Measurements from ENCODE around the gene NCEH1.

NCEH1 gene

GRCh38 chr3:172690936-172691335 is 19.9 kb downstream of the NCEH1 start:
- TF ChIP-seq CTCF (IDR thresholded peaks at IDR 0.05; ENCODE audit: poor library complexity, severe bottlenecking), result no peak
- no peaks in the 10 kb centered on the region for H3K36me3 ChIP-seq (ENCODE audit: low read depth)
- H3K27ac ChIP-seq (ENCODE audit: poor library complexity, severe bottlenecking), result no peak overlapping the region
- H3K4me3 ChIP-seq (ENCODE audit: severe bottlenecking), result no peak overlapping the region
- H3K4me1 ChIP-seq (ENCODE audit: insufficient read depth, poor library complexity, severe bottlenecking), result peaks cover 15% of the 10 kb centered on the region
- no peaks in the 10 kb centered on the region for H3K27me3 ChIP-seq (ENCODE audit: insufficient read depth, poor library complexity, severe bottlenecking)
- DNase-seq (ENCODE audit: low spot score) (no peak), ATAC-seq (ENCODE audit: low read depth) (no peak)
- no peaks in the 10 kb centered on the region for H3K9me3 ChIP-seq (ENCODE audit: severe bottlenecking)

DNA sequence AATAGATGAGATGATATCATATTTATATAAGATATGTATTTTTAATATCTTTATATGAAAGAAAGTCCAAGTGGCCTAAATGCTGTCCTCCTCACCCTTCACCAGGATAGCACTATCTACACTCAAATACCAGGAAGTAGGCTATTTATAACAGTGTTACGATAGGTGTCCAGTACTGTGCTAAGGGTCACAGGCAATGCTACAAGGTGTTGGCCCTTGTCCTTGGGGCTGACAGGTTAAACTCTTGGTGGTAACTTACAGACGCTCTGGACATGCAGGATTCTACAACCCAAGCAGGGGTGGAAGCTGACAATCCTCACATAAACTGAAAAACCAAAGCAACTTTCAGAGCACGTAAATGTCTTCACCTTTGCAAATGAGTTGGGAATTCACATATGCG is 22.3 kb downstream of the NCEH1 start:
- Histone ChIP-seq H3K4me1 (ENCODE audit: insufficient read depth, poor library complexity, severe bottlenecking) (peaks cover 32% of the 10 kb centered on the region), H3K9me3 (ENCODE audit: severe bottlenecking) (no peaks in the 10 kb centered on the region), H3K27me3 (ENCODE audit: insufficient read depth, poor library complexity, severe bottlenecking) (no peaks in the 10 kb centered on the region), H3K4me3 (ENCODE audit: severe bottlenecking) (no peak overlapping the region), H3K36me3 (ENCODE audit: low read depth) (no peaks in the 10 kb centered on the region), H3K27ac (ENCODE audit: poor library complexity, severe bottlenecking) (no peak overlapping the region)
- TF ChIP-seq CTCF (IDR thresholded peaks at IDR 0.05; ENCODE audit: poor library complexity, severe bottlenecking), result no peak
- ATAC-seq (ENCODE audit: low read depth) (no peak), DNase-seq (ENCODE audit: low spot score) (no peak)

GRCh38 chr3:172687501-172687900 is 23.4 kb downstream of the NCEH1 start:
- Histone ChIP-seq H3K9me3 (ENCODE audit: severe bottlenecking) (no peaks in the 10 kb centered on the region), H3K27me3 (ENCODE audit: insufficient read depth, poor library complexity, severe bottlenecking) (no peaks in the 10 kb centered on the region), H3K36me3 (ENCODE audit: low read depth) (no peaks in the 10 kb centered on the region), H3K4me1 (ENCODE audit: insufficient read depth, poor library complexity, severe bottlenecking) (peaks cover 32% of the 10 kb centered on the region), H3K27ac (ENCODE audit: poor library complexity, severe bottlenecking) (peak overlapping the region; percentile 86), H3K4me3 (ENCODE audit: severe bottlenecking) (no peak overlapping the region)
- no peak for DNase-seq (ENCODE audit: low spot score)
- no peak for TF ChIP-seq CTCF (IDR thresholded peaks at IDR 0.05; ENCODE audit: poor library complexity, severe bottlenecking)
- ATAC-seq (ENCODE audit: low read depth), result no peak

DNA sequence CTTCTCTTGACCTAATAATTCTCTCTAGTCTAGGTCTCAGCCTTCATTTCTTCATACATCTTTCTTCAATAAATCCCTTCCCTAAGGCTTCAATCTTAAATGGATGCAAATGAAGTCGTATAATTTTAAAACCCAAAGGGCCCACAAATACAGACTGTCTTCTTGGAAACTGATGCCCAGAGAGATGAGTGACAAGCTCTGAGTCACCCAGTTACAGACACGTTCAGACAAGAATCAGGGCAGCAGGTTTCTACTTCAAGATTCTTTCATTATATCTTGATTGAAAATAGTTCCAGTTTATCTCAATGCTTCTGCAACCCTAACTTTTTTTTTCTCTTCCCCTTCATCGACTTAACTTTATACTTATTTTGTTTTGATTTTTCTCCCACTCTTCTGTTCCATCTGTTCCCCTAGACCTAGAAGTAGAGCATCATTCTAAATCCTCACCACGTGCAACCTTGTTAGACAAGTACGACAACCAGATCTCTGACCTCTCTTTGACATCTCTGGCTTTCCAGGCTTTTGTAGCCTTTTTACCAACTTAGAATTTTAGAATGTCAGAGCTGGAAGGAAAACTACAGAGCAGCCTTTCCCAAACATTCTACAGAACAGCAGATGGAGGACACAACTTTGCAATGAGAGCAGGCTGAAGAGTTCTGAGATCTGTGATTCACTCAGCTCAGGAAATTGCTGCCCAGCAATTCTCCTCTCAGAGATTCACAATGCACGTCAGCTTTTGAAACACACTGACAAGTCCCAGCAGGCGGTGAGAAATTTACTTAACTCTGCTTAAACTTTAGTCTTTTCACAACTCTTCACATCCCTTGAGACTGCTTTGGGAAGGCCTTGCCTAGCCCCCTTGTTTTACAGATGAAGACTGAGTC is 25.3 kb downstream of the NCEH1 start:
- peaks cover 38% of the 10 kb centered on the region for H3K4me1 ChIP-seq (ENCODE audit: insufficient read depth, poor library complexity, severe bottlenecking)
- H3K9me3 ChIP-seq (ENCODE audit: severe bottlenecking), result no peaks in the 10 kb centered on the region
- DNase-seq (ENCODE audit: low spot score) (no peak), ATAC-seq (ENCODE audit: low read depth) (peak; percentile 90)
- TF ChIP-seq CTCF (IDR thresholded peaks at IDR 0.05; ENCODE audit: poor library complexity, severe bottlenecking), result no peak
- peak overlapping the region; percentile 86 for H3K27ac ChIP-seq (ENCODE audit: poor library complexity, severe bottlenecking)
- no peaks in the 10 kb centered on the region for H3K36me3 ChIP-seq (ENCODE audit: low read depth)
- H3K27me3 ChIP-seq (ENCODE audit: insufficient read depth, poor library complexity, severe bottlenecking), result no peaks in the 10 kb centered on the region
- H3K4me3 ChIP-seq (ENCODE audit: severe bottlenecking), result no peak overlapping the region

DNA sequence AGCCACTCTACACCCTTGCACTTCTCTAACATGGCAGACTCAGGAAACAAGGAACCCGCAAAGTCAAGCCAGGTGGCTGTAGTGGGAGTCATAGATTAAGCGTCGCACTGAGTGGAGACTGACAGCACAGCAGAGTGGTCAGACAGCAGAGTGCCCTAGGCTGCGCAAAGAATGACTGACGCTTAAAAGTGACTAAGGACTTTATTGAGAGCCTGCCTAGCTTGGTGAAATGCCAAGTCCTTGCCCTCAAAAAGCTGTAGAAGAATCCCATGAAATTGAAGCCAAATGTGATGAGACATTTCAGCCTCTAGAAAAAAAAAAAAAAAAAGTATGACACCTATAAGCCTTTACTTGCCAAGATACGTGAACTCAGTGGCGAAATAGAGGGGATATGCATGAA is 30.2 kb downstream of the NCEH1 start:
- H3K4me3 ChIP-seq (ENCODE audit: severe bottlenecking), result no peak overlapping the region
- ATAC-seq (ENCODE audit: low read depth), result peak; percentile 84

More for the DNA sequence above, 30.2 kb downstream of the NCEH1 start:
- no peak for TF ChIP-seq CTCF (IDR thresholded peaks at IDR 0.05; ENCODE audit: poor library complexity, severe bottlenecking)
- Histone ChIP-seq H3K4me1 (ENCODE audit: insufficient read depth, poor library complexity, severe bottlenecking) (peaks cover 52% of the 10 kb centered on the region), H3K36me3 (ENCODE audit: low read depth) (no peaks in the 10 kb centered on the region), H3K9me3 (ENCODE audit: severe bottlenecking) (no peaks in the 10 kb centered on the region), H3K27ac (ENCODE audit: poor library complexity, severe bottlenecking) (peak overlapping the region; percentile 46), H3K27me3 (ENCODE audit: insufficient read depth, poor library complexity, severe bottlenecking) (no peaks in the 10 kb centered on the region)
- DNase-seq (ENCODE audit: low spot score), result peak; percentile 77
